Suprapubic skin (tissue), 4 donors: ENCODE results near the gene KIRREL3.

Source experiments
- CTCF ChIP-seq, 2 donors: fragments of 200-600 bp in 1 of 2; fragments of 450-650 bp in 1 of 2; sonication (generic) in 1 of 2; IDR thresholded peaks; one replicate each; pipeline ENCODE4 v1.5.1; 2016 to 2019; ENCODE audit warnings: antibody characterized with exemption in 2 of 2, mild to moderate bottlenecking in 1 of 2, moderate library complexity in 1 of 2
- POLR2A ChIP-seq, 2 donors: fragments of 450-650 bp; IDR thresholded peaks; one replicate each; pipeline ENCODE4 v1.6.1; 2017; ENCODE audit warnings: antibody characterized with exemption in 2 of 2, mild to moderate bottlenecking in 2 of 2, moderate library complexity in 2 of 2
- POLR2AphosphoS5 ChIP-seq, 3 donors: sonication (generic); formaldehyde crosslinking; IDR thresholded peaks; one replicate each; pipeline ENCODE4 v1.6.1; 2017; ENCODE audit warnings: antibody characterized with exemption in 3 of 3

- TF ChIP-seq POLR2A (IDR thresholded peaks at IDR 0.05) (no peak), CTCF (IDR thresholded peaks at IDR 0.05) (no peak), POLR2AphosphoS5 (IDR thresholded peaks at IDR 0.05) (no peak)
Observed at GRCh38 chr11:126398721-126399120, 601.8 kb downstream of the KIRREL3 start.
